NCI-H2171 treated with DMSO at 0.1 percent for 48 hours (cell line): ENCODE results near the gene GATM.
A peak's percentile ranks its signal among the peaks of the same experiment; 100 is the strongest.
"Not testable (repeated sequence)": the region's sequence is repeated elsewhere in the genome, so short reads cannot be mapped to it uniquely, and the experiment has no call there.

Experiments
- DNase-seq: peaks from one replicate; lab custom pipeline; 2025; lab: John Stamatoyannopoulos, UW

The GATM gene

DNA sequence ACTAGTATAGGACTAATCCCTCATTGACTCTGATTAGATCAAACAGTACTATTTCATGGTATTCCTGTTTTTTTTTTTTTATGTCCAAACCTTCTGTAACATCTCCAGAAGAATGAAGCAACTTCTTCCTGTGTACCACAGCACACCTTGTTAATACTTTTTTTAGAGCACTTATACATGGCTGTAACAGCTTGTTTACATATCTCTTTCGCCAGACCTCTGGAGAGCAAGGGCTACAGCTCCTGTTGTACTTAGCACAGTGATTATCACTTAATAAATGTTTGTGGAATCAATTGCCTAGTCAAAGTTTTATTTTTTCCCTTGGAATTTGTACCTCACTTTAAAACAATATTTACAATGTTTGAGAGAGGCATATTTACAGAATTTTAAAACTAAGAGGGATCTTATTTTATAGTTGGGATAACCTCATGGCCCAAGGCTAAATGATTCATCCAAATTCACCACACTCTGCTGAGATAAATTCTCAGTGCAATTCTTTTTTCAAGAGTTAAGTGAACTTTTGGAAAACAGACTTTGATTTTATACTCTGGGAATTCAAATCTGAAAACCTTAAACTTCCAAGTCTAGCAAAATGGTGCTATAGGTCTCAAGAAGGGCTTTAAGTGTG, 9.2 kb upstream of the GATM start:
- DNase-seq, result peak; percentile 77

DNA sequence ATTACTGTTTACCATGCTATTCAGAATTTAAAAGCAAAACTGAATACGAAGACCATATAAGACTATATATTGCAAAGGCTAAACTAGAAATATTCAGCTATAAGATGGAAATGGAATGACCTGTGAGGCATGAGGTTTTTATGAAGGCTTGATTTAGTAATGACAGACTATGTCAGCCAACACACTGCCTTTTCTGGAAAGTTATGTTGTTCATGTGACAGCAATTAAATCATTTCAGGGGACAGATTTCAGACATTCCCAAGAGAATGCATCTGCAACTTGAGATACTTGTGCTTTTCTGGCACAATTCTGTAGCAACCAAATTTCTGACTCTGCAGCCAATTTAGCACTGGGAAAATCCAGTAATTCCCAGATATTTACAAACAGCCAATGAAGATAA, 8.6 kb upstream of the GATM start:
- DNase-seq, result peak; percentile 82

DNA sequence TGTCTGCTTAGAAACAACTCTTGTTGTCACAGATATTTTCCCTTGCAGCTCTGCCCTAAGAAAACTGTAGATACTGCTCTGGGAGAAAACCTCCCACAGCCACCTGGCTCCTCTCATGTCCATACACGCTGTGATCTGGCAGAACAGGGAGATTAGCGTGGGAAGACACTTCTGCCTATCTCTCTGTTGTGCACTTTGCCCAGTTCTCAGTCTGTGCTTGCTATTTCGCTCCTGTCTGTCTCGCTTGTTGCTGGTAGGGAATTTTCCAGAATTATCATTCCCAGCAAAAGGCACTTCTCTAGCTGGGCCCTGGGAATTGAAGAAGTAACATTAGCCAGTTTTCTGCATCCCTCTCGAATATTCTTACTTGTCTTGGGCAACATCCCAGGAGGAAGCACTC, 8.1 kb upstream of the GATM start:
- peak; percentile 85 for DNase-seq

DNA sequence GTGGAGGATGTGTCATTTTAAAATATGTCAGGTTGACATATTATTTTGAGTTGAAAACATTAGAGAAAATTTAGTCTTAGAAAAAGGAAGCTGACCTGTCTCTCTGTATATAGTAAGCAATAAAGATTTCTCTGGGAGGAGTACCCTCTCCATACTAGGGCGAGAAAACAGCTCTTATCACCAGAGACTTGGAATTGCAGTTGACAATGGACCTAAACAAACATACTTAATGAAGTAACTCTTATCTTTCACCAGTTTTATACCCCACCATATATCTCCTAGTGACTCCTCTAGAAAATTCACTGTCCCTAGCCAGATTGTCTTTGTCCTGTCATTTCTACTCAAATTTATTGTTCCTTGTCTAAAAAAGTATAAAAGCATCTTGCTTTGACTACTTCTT, 7.2 kb upstream of the GATM start:
- DNase-seq, result no peak

DNA sequence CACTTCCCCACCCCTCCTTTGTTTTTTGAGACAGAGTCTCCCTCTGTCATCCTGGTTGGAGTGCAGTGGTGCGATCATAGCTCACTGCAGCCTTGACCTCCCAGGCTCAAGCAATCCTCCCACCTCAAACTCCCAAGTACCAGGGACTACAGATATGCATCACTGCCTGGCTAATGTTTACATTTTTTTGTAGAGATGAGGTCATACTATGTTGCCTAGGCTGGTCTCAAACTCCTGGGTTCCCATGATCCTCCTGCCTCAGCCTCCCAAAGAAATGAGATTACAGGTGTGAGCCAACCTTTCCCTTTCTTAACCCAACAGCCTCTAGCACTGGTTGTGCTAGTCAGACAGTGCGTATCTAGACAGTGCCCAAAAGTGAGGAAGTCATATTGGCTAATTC, 6.4 kb upstream of the GATM start:
- DNase-seq, result no peak

DNA sequence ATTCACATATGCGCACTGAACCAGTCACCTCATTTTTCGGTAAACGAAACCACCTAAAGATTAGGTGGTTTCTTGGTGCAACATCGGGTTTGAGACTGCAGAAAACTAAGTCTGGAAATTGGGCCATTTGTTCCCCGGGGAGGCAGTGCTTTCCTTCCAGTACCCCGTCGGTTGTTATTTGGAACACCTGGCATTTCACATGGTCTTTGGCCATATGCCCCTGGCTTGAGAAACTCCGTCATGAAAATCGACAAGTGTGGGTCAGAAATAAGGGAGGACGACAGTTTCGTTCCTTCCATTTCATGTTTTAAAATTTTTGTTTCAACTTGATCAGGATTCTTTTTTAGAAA, 544 bp upstream of the GATM start:
- DNase-seq, result peak; percentile 81

DNA sequence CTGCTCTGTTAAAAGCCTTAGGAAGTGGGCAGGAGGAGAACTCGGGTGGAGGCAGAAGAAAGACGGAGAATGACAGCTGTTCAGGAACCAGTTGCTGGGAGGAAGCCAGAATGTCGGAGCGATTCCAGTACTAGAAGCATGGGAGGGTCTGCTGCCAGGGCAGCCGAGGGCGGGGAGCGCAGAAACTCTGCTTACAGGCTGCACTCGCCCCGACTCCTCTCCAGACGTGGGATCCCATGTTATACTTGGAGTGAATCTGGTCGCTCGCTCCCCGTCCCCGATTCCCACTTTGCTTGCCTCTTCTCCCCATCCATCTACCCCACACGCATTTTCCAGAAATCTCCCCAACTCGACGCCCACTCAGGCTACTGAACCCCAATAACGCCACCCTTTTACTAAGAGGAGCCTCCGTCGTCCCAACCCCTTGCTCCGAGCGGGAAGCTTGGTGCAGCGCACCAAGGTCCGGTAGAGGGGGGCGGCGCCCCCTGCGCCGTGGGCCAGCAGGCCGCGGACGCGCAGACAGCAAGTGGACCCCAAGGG, 665 bp downstream of the GATM start:
- DNase-seq, result peak; percentile 90

DNA sequence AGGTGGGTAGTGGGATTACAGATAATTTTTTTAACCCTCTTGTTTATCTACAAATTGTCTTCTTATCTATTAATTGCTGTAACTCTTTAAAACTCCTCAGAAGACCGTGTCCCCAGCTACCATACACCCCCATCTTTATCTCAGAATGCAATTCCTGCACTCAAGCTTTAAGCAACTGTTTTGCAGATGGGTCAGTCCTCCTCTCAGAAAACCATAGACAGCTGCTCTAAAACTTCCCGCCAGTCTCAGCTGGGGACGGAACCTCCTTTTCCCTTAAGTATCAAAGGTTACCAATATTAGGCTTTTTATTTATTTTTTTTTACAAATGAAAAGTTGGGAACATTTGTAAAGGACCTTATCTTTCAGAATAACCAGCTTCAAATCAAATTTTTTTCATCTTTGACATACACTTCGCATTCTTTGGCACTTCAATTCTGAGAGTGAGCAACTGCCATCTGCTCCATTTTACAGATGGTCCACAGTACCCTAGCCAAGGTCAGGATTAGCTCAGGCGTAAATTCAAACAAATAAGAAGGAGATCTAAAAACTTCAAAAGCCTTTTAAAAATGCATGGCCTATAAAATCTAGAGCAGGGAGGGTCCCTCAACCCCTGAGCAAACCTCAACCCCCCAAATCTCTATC, 1.3 kb downstream of the GATM start:
- DNase-seq, result no peak

DNA sequence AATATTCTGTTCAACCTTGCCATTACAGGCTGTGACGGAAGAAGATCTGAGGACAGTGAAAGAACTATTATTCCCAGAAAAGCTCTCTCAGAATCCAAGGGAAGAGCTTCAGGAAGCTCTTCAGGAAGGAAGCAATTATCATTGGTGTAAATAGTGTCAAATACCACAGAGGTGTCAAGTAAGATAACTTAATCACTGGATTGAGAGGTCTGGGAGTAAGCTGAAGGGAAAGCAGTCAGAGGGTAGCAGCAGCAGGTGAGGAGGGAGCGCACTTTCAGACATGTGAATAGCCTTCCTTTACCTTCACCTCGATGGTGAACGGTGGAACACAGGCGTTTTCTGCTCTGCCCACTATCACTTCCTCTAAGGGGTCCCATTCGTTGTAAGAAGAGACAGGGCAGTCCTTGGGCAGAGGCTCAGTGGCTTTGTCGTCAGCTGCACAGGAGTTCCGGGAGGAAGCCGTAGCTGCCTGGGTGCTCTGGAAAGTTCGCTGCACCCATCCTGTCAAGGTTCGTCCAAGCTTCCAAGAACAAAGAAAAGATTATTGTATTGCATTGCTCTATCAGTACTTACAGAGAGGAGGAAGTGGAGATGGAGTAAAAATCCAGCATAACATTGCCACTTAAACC, 1.9 kb downstream of the GATM start:
- no peak for DNase-seq

DNA sequence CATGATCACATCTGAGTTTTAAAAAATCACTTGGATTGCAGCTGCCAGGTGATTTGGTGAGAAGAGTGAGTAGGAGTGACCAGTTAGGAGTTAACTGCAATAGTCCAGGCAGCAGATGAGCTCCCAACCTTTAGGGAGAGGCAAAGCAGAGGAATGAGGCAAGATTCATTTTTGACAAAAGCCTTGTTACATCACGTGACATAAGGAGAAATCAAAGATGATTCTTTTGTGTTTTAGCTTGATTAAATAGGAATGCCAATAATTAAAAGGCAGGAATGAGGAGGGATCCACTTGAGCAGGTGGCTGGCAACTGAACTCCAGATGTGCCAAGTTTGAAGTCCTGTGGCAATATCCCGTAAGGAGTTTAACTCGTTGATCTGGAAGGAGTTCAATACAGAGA, 2.5 kb downstream of the GATM start:
- peak; percentile 10 for DNase-seq

DNA sequence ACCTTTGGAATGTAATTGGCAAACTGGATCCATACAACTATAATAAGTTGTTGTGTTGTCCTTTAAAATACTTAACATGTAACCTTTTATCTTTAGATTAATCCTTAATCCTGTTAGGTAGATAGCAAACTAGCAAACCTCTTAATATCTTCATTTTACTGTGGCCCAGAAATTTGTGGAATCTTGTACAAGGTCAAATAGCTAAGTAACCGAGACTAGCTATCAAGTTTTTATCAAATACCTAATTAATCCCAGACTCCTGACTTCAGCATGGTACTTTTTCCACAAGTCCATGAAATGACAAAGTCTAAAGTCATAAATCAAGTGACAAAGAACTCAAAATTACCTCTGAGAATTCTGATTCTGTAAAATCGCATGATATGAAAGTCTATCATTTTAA, 4.4 kb downstream of the GATM start:
- no peak for DNase-seq

DNA sequence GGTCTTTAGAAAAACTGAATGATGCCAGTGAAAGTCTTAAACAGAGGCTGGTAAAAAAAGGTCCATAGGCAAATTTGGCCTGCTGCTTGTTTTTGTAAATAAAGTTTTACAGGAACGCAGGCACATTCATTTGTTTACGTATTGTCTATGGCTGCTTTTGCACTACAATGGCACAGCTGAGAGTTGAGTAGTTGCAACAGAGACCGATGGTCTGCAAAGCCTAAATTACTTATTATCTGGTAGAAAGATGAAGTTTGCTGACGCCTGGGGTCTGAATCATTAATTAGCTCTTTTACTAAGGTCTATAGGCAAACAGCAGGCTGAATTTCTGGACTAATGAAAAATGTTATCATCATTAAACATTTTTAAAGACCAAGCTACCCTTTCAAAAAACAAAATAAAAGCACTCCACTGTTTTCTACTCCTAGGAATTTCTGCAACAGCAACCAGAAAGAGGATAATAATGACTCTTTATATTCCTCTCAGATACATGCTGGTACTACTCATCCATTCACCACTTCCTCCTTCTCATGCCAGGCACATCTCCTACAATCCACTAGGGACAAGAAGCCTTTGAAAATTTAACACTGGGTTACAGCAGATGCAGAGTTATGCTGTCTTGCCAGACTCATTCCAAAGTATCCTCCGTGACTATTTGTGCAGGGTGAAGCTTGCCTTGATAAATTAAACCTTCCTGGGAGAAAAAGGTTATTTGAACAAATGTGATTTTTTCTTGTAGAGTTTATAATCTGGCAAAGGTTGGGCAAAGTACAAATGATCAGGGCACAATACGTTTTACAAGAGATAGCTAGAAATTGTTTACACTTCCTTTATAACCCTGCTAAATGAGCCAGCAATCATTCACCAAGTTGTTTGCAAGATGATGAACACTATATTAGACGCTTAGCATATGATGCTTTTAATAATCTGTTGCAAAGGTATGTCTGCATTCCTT, 6.0 kb downstream of the GATM start:
- no peak for DNase-seq

DNA sequence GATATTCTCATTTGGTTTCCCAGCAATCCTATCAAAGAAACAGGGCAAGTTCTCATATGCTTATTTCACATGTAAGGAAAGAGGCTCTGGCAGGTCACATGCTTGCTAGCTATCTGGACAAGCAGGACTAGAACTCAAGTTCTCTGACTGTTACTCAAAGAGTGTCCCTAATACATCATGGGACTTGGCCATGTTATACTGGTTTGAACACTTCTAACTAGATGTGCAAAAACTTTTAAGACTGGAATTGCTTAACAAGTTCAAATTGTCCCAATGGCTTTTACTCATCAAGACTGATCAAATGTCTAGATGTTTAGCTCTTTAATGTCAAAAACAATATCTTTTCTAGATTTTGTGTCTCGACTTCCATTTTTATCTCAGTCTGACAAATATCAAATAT, 6.8 kb downstream of the GATM start:
- no peak for DNase-seq

DNA sequence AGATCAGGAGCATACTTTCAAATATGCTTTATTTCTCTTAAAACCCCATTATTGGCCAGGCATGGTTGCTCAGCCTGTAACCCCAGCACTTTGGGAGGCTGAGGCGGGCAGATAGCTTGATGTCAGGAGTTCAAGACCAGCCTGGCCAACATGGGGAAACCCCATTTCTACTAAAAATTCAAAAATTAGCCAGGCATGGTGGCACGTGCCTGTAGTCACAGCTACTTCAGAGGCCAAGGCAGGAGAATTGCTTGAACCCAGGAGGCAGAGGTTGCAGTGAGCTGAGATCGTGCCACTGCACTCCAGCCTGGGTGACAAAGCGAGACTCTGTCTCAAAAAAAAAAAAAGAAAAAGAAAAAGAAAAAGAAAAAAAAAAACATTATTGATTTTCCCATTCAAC, 8.3 kb downstream of the GATM start:
- DNase-seq, result not testable (repeated sequence)

DNA sequence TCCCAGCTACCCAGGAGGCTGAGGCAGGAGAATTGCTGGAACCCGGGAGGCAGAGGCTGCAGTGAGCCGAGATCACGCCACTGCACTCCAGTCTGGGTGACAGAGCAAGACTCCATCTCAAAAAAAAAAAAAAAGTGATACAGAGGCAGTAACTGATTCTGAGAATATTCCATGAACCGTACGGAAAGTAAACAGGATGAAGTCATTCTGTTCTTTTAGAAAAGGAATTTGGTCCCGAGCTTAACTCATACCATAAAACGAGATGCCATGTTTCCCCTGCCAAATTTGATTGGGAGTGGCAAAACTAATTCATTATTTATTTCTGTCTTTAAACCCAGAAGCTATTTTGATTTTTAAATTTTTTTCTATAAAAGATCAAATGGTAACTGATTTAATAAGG, 11.1 kb downstream of the GATM start:
- DNase-seq, result not testable (repeated sequence)

DNA sequence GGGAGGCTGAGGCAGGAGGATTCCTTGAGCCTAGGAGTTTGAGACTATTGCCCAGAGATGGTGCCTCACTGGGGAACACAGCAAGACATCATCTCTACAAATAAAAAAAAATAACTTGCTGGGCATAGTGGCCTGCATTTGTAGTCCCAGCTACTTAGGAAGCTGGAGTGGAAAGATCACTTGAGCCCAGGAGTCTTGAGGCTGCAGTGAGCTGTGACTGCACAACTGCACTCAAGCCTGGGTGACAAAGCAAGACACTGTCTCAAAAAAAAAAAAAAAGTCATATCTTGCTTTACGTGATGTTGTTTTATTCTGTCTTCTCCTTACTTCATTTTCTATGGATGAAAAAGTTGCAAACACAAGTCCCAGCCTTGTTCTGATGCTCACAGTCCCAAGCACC, 14.1 kb downstream of the GATM start:
- no peak for DNase-seq

DNA sequence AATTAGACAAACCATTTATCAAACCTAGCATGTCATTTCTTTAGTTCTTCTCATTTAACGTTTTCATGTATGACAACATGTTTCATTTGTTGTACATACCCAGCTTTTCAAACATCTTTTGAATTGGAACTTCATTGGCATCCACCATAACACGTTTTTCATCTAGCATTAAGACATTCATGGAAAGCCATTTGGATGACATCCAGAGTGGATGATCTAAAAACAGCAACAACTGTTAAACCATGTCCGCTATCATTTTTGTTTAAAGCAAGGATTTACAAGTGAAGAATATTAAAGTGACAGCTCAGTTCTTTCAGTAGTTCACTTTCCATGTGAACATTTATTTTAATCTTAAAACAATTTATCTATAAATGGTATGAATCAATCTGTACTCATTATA, 14.5 kb downstream of the GATM start:
- DNase-seq, result no peak

DNA sequence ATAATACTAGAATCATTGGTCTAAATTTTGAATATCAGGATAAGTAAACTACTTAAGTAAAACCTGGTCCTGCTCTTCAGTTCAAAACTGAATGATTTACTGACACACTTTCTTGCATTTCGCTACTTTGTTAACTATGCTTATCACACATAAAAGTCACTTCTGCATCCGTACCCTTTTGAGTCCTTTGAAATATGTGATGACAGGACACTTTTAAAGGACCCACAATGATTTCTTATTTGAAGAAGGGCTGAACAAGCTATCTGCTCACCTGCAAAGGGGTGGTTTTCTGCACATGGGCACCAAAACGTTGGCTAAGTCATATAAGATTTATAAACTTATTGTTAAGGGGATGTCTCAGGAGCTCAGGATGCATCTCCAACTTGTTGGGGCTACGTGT, 15.0 kb downstream of the GATM start:
- no peak for DNase-seq

DNA sequence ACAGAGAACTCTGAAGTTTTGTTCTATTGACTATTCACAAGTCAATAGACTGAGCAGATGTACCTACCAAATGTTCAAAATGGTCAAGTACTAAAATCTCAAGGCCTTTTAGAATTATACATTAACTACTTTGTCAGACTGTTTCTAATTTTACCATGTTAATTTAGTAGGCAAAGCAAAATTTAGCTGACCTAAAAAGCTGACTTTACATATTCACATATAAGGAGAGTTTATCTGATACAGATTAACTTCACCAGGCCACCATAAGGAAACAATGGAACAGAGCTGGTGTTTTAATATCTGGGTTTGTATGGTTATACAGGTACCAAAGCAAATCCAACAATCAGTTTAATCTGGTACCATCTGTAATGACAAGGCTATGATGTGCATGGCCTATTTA, 15.9 kb downstream of the GATM start:
- no peak for DNase-seq

DNA sequence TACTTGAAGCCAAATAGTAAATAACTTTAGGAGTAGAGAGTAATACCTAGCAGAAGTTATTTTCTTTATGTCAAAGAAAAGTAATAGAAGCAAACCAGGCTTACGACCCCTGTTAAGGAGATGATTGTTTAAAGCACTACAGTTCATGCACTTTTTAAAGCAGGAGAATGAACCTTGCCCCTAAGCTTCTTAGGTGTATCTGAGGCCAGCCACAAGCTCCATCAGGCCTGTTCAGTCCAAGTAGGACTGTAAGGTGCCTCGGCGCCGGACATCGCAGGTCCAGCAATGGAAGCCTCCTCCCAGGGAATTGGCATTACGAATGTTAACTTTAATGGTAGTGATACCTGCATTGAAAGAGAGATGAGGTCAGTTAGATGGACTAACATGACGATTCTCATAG, 16.5 kb downstream of the GATM start:
- DNase-seq, result no peak

DNA sequence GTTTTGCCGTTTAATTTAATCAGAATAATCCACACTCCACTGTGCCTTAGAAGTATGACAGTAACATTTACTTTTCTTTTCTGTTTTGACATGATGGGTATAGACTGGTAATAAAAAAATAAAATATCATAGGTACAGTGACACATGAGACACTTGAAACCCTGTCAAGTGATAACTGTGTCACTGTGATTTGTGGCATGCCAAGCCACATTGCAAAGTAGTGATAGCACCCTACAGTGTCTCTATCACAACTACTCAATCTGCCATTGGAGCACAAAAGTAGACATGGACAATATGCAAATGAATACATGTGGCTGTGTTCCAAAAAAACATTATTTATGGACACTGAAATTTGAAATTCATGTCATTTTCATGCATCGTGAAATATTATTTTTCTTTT, 22.5 kb downstream of the GATM start:
- DNase-seq, result no peak

DNA sequence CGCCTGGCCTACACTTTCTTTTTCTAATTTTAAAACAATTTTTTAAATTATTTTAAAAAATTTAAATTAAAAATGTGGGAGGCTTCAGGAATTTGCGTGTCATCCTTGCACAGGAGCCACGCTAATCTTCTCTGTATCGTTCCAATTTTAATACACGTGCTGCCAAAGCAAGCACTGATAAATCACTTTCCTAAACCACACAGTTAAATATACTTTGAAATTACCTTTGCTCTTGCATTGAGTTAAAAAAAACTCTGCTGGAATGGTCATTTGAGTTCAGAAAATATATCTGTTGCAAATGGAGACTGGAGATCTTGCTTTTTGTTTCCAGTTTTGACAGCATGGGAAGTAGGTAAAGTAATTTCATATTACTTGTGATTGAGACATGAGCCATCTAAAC, 23.6 kb downstream of the GATM start:
- DNase-seq, result no peak

DNA sequence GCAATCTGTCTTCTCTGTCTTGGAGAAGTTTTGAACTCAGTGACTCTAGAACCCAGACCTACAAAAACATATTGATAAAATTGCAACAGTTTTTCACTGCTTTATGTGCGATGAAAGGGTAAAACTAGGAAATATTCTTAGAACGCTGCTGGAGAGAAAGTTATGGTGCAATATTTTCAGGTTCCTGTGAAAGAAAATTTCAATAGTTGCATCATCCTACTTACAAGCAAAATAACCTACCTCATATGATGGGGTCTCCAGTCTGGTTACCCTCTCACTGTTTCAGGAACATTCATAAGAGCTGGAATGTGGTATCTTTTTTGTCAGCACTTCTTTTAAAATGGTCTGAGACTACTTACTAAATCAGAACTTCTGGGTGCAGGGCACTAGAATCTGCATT, 27.1 kb downstream of the GATM start:
- DNase-seq, result no peak
